ENCODE measurements around the gene BIRC7. TPM values are rescaled to one million over a fixed set of nuclear protein-coding genes. Genes with fewer than 3 reads are reported as not detected.

BIRC7 gene
- total RNA-seq, 5 donors from 2014 or later (not counting 1 experiment from before 2014, with no cell fraction given), result not detected

GRCh38 chr20:63284981-63285524, 49.3 kb downstream of the BIRC7 start:
- H3K36me3 ChIP-seq (ENCODE audit: control insufficient read depth in 2 of 2, extremely low read depth in 1 of 2, insufficient read depth in 1 of 2, low read length in 1 of 2), result peaks cover 16 to 43% of the 10 kb centered on the region in 2 donors
- ATAC-seq (replicated peaks in 1 of 4) (no peak), DNase-seq (no peak)
- 95% methylated on average over 11 of the region's 13 CpGs for WGBS (ENCODE audit: insufficient coverage)
- Mint-ChIP-seq H3K9me3 (no peaks in the 10 kb centered on the region), H3K27ac (peak overlapping the region; percentile 19 to 72), H3K4me3 (peak overlapping the region in 2 of 3 donors; percentile 73 to 77), H3K27me3 (no peaks in the 10 kb centered on the region), H3K36me3 (peaks cover 13% of the 10 kb centered on the region), H3K4me1 (peaks cover 4 to 6% (median 4%) of the 10 kb centered on the region in 3 donors)
- H3K27ac ChIP-seq (ENCODE audit: low read length), result no peak overlapping the region
- ChIA-PET CTCF (no interaction called here), POLR2A (no interaction called here)
- H3K4me3 ChIP-seq (ENCODE audit: control insufficient read depth in 1 of 2, extremely low read depth in 1 of 2, low read length in 1 of 2), result peak overlapping the region; percentile 1 to 47
- H3K27me3 ChIP-seq (replicated peaks in 1 of 2; ENCODE audit: control insufficient read depth in 2 of 2, extremely low read depth in 1 of 2, insufficient read depth in 2 of 2, low read length in 1 of 2), result no peaks in the 10 kb centered on the region
- H3K4me1 ChIP-seq (ENCODE audit: control insufficient read depth in 1 of 2, extremely low read depth in 1 of 2, insufficient read depth in 2 of 2, low read length in 2 of 2), result peaks cover 0 to 19% of the 10 kb centered on the region in 2 experiments
- H3K9me3 ChIP-seq, result no peaks in the 10 kb centered on the region

- Histone ChIP-seq H3K27ac (ENCODE audit: low read length) (no peak overlapping the region), H3K9me3 (no peaks in the 10 kb centered on the region), H3K4me1 (ENCODE audit: control insufficient read depth in 1 of 2, extremely low read depth in 1 of 2, insufficient read depth in 2 of 2, low read length in 2 of 2) (peaks cover 0 to 19% of the 10 kb centered on the region in 2 experiments), H3K36me3 (ENCODE audit: control insufficient read depth in 2 of 2, extremely low read depth in 1 of 2, insufficient read depth in 1 of 2, low read length in 1 of 2) (peaks cover 16 to 38% of the 10 kb centered on the region in 2 donors), H3K27me3 (replicated peaks in 1 of 2; ENCODE audit: control insufficient read depth in 2 of 2, extremely low read depth in 1 of 2, insufficient read depth in 2 of 2, low read length in 1 of 2) (no peaks in the 10 kb centered on the region), H3K4me3 (ENCODE audit: control insufficient read depth in 1 of 2, extremely low read depth in 1 of 2, low read length in 1 of 2) (no peak overlapping the region)
- H3K27ac Mint-ChIP-seq, result no peak overlapping the region
- DNase-seq (no peak), ATAC-seq (replicated peaks in 1 of 4) (no peak)
- ChIA-PET POLR2A (no interaction called here), CTCF (no interaction called here)
- no peaks in the 10 kb centered on the region for H3K9me3 Mint-ChIP-seq
- WGBS (ENCODE audit: insufficient coverage), result 95% methylated on average over 32 of the region's 44 CpGs
- peak overlapping the region in 1 of 3 donors; percentile 77 for H3K4me3 Mint-ChIP-seq
- no peaks in the 10 kb centered on the region for H3K27me3 Mint-ChIP-seq
- peaks cover 9% of the 10 kb centered on the region for H3K36me3 Mint-ChIP-seq
- H3K4me1 Mint-ChIP-seq, result peaks cover 4 to 6% (median 4%) of the 10 kb centered on the region in 3 donors
Observed at GRCh38 chr20:63285636-63286615, 50.2 kb downstream of the BIRC7 start.

GRCh38 chr20:63286781-63287696, 51.3 kb downstream of the BIRC7 start:
- Histone ChIP-seq H3K4me1 (ENCODE audit: control insufficient read depth in 1 of 2, extremely low read depth in 1 of 2, insufficient read depth in 2 of 2, low read length in 2 of 2) (peaks cover 0 to 27% of the 10 kb centered on the region in 2 experiments), H3K27me3 (replicated peaks in 1 of 2; ENCODE audit: control insufficient read depth in 2 of 2, extremely low read depth in 1 of 2, insufficient read depth in 2 of 2, low read length in 1 of 2) (peaks cover 0 to 2% of the 10 kb centered on the region in 2 experiments), H3K27ac (ENCODE audit: low read length) (no peak overlapping the region), H3K9me3 (no peaks in the 10 kb centered on the region), H3K36me3 (ENCODE audit: control insufficient read depth in 2 of 2, extremely low read depth in 1 of 2, insufficient read depth in 1 of 2, low read length in 1 of 2) (peaks cover 16 to 38% of the 10 kb centered on the region in 2 donors), H3K4me3 (ENCODE audit: control insufficient read depth in 1 of 2, extremely low read depth in 1 of 2, low read length in 1 of 2) (no peak overlapping the region)
- CTCF ChIA-PET, result no interaction called here
- H3K27ac Mint-ChIP-seq, result no peak overlapping the region
- no peaks in the 10 kb centered on the region for H3K9me3 Mint-ChIP-seq
- ATAC-seq (replicated peaks in 1 of 4), result no peak
- no peaks in the 10 kb centered on the region for H3K27me3 Mint-ChIP-seq
- no peak for DNase-seq
- peaks cover 9% of the 10 kb centered on the region for H3K36me3 Mint-ChIP-seq
- POLR2A ChIA-PET, result no interaction called here
- H3K4me3 Mint-ChIP-seq, result no peak overlapping the region
- H3K4me1 Mint-ChIP-seq, result peaks cover 4 to 6% (median 4%) of the 10 kb centered on the region in 3 donors
- whole genome bisulfite sequencing (ENCODE audit: insufficient coverage), result 91% methylated on average over 16 of the region's 23 CpGs

GRCh38 chr20:63287697-63288580, 52.2 kb downstream of the BIRC7 start:
- no peak for ATAC-seq (replicated peaks in 1 of 4)
- Histone ChIP-seq H3K27me3 (replicated peaks in 1 of 2; ENCODE audit: control insufficient read depth in 2 of 2, extremely low read depth in 1 of 2, insufficient read depth in 2 of 2, low read length in 1 of 2) (peaks cover 0 to 7% of the 10 kb centered on the region in 2 experiments), H3K36me3 (ENCODE audit: control insufficient read depth in 2 of 2, extremely low read depth in 1 of 2, insufficient read depth in 1 of 2, low read length in 1 of 2) (peaks cover 16 to 33% of the 10 kb centered on the region in 2 donors), H3K4me1 (ENCODE audit: control insufficient read depth in 1 of 2, extremely low read depth in 1 of 2, insufficient read depth in 2 of 2, low read length in 2 of 2) (peaks cover 0 to 27% of the 10 kb centered on the region in 2 experiments), H3K4me3 (ENCODE audit: control insufficient read depth in 1 of 2, extremely low read depth in 1 of 2, low read length in 1 of 2) (no peak overlapping the region), H3K9me3 (no peaks in the 10 kb centered on the region), H3K27ac (ENCODE audit: low read length) (no peak overlapping the region)
- Mint-ChIP-seq H3K9me3 (no peaks in the 10 kb centered on the region), H3K4me3 (no peak overlapping the region), H3K36me3 (peaks cover 9% of the 10 kb centered on the region), H3K4me1 (peaks cover 4 to 6% (median 4%) of the 10 kb centered on the region in 3 donors), H3K27ac (no peak overlapping the region), H3K27me3 (no peaks in the 10 kb centered on the region)
- CTCF ChIA-PET, result no interaction called here
- no peak for DNase-seq
- POLR2A ChIA-PET, result no interaction called here
- WGBS (ENCODE audit: insufficient coverage), result 95% methylated on average over 50 of the region's 55 CpGs

- Mint-ChIP-seq H3K36me3 (peaks cover 8% of the 10 kb centered on the region), H3K27ac (no peak overlapping the region), H3K9me3 (no peaks in the 10 kb centered on the region), H3K27me3 (no peaks in the 10 kb centered on the region), H3K4me3 (no peak overlapping the region), H3K4me1 (peaks cover 3 to 5% (median 4%) of the 10 kb centered on the region in 3 donors)
- Histone ChIP-seq H3K4me1 (ENCODE audit: control insufficient read depth in 1 of 2, extremely low read depth in 1 of 2, insufficient read depth in 2 of 2, low read length in 2 of 2) (peaks cover 0 to 22% of the 10 kb centered on the region in 2 experiments), H3K9me3 (no peaks in the 10 kb centered on the region), H3K27me3 (replicated peaks in 1 of 2; ENCODE audit: control insufficient read depth in 2 of 2, extremely low read depth in 1 of 2, insufficient read depth in 2 of 2, low read length in 1 of 2) (peaks cover 0 to 14% of the 10 kb centered on the region in 2 experiments), H3K27ac (ENCODE audit: low read length) (no peak overlapping the region), H3K4me3 (ENCODE audit: control insufficient read depth in 1 of 2, extremely low read depth in 1 of 2, low read length in 1 of 2) (no peak overlapping the region), H3K36me3 (ENCODE audit: control insufficient read depth in 2 of 2, extremely low read depth in 1 of 2, insufficient read depth in 1 of 2, low read length in 1 of 2) (peaks cover 16 to 27% of the 10 kb centered on the region in 2 donors)
- ATAC-seq (replicated peaks in 1 of 4) (no peak), DNase-seq (no peak)
- WGBS (ENCODE audit: insufficient coverage), result 89% methylated on average over 23 of the region's 28 CpGs
- ChIA-PET POLR2A (no interaction called here), CTCF (interaction anchor here in 1 of 2 donors (0.6 kb wide), 1 partner anchor 79 kb away, joined by 3 read pairs; no protein-coding TSS in a partner anchor)
Observed at GRCh38 chr20:63288581-63289251, 53.0 kb downstream of the BIRC7 start.
